HG02642 (cell line): ENCODE results near the gene MOCS2.
A peak's percentile ranks its signal among the peaks of the same experiment; 100 is the strongest.

Source experiments
- ATAC-seq: cut with Tn5 transposase; IDR thresholded peaks from one replicate; pipeline ENCODE4 v1.9.1; 2021; ENCODE audit warnings: mild to moderate bottlenecking; ENCODE audit not compliant: unreplicated experiment, poor library complexity

The MOCS2 gene

DNA sequence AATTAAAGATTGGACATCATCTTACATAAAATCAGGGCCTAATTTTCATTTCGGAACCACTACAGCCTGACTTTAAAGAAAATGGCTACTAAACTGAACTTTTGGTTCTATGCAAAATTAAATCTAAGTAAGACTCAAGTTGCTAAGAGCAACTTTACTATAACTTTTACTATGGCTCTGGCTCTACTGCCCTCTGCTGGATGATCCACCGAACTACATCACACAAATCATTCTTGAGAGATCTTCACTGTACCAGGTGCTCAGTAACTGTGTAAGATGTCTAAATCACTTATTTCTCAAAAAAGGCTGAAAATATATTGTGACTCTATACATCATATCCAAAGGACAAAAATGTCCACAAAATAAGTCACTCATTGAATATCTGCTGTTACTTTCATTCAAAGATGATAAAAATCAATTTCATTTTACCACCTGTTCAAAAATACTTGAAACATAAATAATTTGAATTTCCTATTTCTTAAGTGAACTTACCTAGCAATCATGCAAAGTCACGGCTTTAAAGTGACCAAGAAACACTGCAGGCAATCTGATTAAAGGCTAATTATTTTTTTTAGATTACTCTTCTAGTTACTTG, 13.5 kb downstream of the MOCS2 start:
- peak; percentile 89 for ATAC-seq

DNA sequence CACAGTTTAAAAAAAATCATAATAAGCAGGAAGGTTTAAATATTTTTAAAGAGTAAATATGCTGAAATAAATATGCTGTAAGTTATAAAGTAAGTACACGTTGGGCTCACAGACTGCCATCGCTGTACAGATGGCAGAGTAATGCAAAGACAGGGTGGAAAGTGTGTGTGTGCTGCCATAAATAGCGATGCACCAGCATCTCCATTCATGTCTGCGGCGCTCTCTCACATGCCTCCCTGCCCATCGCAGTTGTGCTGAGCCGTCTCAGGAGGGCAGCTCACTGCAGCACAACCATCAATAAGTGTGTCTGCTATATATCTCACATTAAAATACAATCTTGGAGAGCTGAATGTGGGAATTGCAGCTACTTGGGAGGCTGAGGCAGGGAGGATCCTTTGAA, 14.3 kb downstream of the MOCS2 start:
- no peak for ATAC-seq

DNA sequence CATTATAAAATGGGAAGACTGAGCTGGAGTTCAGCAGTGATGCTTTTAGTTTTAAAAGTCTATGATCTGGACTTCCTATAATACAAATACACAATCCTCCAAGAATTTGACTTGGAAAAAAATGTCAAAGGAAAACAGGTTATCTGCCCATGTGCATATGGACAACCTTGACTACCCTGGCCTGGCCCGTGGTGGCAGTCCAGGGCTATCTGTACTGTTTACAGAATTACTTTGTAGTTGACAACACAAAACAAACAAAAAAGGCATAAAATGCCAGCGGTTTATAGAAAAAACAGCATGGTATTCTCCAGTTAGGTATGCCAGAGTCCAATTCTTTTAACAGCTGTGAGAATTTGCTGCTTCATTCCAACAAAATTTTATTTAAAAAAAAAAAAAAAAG, 17.3 kb downstream of the MOCS2 start:
- no peak for ATAC-seq

DNA sequence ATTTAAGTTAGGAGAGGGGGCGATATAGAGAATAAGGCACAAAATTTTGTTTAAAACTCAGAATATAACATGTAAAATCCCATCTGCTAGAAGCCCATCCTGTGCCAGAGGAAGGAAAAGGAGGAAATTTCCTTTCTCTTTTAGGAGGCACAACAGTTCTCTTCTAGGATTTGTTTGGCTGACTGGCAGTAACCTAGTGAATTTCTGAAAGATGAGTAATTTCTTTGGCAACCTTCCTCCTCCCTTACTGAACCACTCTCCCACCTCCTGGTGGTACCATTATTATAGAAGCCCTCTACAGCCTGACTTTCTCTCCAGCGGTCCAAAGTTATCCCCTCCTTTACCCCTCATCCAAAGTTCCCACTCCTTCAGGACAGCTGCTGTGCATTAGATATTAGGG, 18.3 kb downstream of the MOCS2 start:
- no peak for ATAC-seq

DNA sequence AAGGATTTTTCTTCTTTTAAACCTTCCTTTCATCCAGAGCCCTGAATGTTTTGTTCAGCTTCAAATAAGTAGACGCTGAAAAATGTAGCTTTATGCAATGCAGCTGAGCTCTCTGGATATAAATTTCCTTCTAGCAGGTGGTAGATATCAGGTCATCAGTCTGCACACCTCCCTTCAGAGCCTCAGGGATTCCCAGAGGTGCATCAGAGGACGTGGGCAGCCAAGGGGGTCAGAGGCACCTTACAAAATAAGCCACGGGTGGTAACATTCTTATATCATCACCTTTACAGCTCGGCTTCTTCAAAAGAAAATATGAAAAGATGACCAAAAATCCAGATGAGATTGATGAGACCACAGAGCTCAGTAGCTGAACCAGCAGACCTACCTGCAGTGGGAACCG, 19.3 kb downstream of the MOCS2 start:
- no peak for ATAC-seq

DNA sequence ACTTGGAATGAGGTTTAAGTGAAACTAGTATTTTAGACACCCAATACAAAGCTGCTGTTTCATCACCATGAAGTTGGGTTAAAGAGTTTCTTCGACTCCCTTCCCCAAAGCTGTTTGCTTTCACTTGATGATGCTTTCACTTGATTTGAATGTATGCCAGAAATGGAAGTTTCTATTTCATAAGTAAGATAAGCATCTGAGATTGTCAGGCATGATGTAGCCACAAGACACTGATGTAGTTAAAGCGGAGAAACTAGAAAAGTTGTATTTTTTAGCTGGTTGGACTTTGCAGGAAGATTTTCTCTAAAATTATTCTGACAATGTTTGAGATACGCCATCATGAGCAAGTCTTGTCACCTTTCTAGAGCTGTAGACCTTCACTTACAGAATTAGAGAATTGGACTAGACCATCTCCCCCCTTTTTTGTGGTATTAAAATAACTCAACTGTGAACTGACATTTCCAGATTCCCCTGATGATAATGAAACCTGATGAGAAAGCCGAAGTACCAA, 20.0 kb downstream of the MOCS2 start:
- peak; percentile 79 for ATAC-seq

DNA sequence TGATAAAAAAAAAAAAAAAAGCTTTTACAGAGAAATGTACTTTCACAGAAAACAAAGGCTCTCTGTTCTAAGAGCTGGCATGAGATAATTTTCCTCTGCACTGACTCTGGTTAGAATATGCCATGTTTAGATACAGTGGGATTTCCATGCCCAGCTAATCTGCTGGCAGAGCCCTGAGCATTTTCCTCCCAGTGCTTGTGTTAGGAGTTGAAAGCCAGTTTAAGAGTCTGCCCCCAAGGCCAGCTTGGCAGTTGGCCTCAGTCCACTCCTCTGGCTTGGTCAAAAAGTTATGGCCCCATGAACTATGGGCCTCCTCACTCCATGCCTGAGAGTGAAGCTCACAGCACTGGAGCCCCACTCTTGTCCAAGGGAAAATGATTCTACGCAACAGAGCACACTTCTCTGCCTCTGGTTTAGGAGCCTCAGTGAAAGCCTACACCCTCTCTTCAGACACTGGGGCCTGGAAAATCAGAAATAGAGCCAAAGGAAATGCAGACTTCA, 21.9 kb downstream of the MOCS2 start:
- ATAC-seq = no peak

DNA sequence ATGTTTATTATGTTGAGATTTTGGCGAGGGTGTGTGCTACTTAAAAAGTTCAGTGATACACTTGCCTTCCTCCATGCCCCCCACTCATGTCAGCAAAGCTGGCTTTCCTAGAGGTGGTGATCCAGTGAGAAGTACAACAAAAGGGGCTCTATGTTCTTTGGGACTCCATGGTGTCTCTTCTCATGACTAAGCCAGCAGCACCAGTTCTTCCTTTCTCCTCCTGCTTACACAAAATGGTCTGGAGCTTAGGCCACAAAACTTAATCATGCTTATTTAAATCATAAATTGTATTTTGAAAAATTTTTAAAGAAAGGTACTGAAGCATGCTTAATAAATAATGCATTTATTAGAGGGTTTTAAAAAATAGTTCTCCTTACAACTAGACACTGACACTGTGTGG, 22.4 kb downstream of the MOCS2 start:
- ATAC-seq = no peak

DNA sequence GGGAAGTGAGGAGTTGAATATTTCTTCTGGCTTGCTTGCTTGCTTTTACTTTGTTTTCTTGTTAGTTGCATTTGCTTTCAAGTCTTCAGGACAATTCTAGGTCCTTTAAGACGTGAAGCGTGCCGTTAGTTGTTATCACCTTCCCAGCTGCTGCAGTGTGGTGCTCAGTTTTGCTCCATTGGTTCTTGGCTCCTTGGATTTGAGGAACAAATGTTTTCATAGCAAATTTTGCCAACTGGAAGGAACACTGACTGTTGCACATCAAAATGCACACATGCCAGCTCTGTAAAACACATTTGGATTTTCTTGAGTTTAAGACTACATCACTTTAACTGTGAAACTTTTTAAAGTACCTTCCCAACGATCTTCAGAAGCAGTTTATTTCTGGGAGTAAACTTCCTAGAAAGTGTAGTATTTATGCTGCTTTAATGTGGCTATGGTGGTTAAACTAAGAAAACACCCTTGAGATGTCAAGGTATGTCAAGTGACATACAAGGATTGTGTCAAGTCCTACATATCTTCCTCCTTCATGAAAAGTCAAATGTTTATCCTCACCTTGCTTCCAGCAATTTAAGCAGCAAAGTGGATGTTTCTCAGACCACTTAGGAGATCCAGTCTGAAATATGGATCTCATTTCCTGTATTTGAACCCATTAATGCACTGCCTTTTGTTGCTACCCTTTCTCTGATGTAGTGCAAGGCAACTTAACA, 24.9 kb downstream of the MOCS2 start:
- ATAC-seq = no peak

DNA sequence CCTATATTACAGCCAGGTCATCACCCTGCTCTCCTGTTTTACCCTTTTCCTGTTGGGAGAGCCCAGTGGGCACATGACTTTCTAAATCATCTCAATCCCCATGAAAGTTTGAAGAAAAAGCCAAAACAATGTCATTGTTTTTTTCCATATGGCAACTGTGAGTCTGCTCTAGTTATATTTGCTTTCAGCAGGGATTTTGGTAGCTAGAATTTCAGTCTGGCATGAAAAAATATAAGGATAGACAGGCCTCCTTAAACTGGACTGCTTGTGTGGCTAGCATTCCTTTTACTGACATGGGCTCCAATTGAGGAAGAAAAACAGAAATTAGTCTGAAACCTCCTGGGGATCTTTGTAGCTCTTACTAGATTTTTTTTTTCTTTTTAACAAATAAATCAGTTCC, 25.6 kb downstream of the MOCS2 start:
- no peak for ATAC-seq

DNA sequence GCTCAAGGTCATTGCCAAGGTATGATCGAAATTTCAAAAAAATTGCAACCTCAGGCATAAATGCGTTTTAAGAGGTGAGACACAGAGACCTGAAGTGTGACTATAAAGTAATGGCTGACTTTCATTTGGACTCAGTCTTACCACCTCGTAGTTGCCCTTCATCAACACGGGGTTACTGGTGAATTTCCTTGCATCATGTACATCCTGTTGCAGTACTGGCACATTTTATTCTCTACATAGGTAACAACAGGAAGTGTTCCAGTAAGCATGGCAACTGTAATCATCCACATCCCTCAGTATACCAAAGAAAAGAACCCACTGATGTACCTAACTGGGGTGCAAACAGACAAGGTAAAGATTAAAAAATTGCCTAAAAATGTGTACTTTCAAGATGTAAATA, 29.3 kb downstream of the MOCS2 start:
- ATAC-seq = no peak

DNA sequence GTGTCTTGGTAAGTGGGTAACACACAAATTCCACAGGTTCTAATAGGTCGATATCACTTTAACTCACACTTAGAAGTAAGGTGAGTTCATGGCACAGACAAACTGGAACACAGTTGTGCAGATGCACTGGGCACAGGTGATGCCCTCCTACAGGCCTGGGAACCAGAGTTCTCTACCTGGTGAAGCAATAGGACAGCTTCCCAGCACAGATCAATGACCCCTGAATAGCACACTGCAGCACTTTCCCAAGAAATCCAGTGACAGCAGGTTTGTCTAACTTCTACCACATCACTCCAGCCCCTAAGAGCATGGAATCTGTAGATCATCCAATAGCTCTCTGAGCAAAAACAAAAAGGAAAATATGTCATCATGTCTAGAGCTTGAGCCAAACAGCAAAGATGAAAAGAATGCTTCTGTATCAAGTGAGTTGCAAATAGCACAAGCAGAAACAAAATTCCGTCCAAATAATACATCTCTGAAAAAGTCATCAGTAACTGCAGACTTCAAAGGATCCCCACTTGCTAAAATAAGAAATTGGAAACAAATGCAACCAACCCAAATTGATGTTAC, 33.5 kb downstream of the MOCS2 start:
- no peak for ATAC-seq

DNA sequence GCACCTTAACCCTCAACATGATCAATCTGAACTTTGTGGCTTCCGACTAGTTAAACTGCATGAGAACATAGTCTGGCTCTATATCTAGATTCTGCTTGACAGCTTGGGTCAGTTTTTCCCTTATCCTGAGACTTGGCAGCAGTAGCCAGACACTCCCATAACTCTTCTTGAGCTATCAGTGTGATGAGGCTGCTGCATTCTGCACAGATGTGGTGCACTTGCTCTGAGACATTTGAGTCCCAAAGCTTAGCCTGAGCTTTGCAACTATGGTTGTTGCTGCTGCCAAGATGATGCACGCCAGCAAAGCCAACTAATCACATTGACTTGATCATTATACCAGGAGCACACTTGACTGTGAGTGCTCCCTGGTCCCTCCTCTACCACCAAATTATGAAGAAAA, 36.2 kb downstream of the MOCS2 start:
- ATAC-seq = no peak

DNA sequence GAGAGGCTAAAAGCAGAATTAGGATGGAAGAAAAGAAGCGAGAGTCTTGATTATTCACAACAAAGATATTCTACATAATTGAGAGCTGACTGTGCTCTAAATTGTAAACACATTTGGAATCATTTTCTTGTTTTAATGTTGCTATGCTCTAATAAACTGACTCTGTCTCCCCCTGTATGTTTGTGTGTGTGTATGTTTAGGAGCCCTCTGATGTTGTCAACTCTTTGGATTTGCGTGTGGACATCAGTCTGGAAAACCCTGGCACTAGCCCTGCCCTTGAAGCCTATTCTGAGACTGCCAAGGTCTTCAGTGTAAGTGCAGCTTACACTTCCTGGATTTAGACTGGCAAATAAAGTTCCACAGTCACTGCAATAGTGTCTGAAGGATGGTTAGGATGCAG, 37.8 kb downstream of the MOCS2 start:
- no peak for ATAC-seq

DNA sequence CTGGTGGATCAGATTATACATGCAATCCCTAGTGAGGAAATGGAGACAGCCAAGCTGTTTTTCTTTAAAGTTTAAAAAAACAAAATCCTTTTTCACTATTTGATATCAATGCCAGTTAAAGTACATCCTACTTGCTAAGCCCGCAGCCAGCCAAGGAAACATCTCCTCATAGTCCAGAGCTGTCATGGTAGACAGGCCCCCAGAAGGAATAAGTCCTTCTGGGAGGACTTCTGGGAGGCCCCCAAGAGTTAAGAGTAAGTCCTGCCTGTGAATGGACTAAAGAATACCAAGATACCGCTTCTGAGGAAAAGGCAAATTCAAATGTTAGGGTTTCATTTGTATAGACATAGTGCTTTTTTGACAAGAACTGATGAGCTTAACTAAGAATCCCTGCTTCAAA, 38.3 kb downstream of the MOCS2 start:
- ATAC-seq = no peak

DNA sequence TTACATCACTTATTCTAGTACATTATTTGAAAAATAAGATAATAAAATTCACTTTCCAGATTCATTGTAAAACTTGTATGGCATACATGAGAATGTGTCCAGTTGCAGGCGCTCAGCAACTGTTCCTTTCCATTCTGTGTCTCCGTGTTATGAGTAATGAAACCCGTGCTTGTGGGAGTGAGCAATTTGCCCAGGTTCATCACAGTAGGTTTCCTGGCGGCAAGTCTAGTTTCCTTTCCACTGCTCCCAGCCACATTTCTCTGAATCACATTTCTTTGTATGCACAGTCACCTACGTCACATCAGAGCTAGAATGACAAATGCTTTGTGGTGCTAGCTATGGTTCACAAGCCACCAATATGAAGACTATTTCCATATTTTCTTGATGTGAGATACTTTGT, 39.9 kb downstream of the MOCS2 start:
- no peak for ATAC-seq

DNA sequence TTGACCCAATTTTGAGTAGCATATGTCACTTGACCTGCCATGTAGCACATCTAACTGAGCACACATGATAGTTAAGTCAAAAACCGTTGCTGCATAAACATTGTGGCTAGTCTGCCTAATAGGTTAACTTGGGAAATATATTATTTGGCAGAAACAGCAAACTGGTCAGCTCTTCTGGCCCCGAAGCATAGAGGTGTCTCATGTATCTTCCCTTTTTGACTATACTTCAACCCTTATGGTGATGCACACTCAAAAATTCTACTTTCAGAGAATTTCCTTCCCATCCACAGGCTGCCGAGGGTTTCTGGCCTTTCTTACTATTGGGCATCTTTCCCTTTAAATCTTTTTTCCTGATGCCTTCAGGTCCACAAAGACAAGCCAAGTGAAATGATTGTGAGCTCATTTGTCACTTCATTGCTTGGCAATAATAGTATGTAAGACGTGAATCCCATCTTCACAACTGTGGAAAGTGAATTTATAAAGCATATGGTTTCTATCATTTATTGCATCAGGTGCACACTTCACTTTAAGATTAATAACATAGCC, 41.2 kb downstream of the MOCS2 start:
- no peak for ATAC-seq

DNA sequence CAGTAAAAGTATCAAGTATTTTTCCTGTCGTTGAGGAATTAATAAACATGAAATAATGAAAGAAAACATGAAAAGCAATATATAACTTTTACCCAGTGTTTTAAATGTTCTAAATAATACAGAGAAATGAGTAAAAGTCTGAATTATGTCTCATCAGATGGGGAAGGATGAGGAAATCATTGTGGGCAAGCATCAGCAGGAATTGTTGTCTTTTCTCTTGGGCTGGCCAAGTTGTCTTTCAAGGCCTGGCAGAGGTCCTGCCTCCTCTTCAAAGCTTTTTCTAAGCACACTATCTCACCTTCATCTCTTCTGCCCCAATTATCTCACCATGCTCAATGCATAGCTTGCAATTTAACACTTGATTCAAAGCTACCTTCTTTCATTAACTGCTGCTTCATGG, 41.9 kb downstream of the MOCS2 start:
- no peak for ATAC-seq

DNA sequence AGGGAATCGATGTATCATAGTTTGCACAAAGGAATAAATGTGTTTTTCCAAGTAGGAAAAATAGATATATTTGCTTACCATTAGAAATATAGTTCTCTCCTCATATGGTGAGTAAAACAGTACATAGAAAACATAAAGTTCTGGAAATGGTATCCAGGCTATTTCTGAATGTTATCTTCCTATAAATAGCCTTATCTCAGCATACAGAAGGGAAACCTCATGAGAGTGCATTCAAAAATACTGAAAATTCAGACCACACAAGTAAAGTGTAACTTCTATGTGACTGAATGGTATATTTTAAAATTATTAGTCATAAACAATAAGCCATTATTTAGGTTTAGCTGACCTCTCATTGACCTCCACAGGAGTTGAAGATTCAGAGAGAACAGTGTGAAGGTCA, 43.5 kb downstream of the MOCS2 start:
- ATAC-seq = no peak

DNA sequence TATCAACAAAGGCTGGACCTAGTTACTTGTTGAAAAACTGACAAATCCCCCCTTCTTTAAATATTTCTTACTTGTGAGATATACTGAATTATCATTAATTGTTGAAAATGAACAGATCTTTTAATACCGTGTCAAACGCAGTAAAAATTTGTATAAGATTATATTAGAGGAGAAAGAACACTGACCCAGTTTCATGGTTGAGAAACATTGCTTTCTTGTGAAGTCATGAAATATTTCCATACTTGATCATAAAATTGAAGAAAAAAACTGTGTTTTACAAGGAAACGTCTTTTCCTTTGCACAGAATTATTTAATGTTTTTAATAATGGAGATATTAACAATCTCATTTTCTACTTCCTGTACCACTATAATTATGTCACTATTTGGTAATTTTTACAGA, 45.8 kb downstream of the MOCS2 start:
- ATAC-seq = no peak

DNA sequence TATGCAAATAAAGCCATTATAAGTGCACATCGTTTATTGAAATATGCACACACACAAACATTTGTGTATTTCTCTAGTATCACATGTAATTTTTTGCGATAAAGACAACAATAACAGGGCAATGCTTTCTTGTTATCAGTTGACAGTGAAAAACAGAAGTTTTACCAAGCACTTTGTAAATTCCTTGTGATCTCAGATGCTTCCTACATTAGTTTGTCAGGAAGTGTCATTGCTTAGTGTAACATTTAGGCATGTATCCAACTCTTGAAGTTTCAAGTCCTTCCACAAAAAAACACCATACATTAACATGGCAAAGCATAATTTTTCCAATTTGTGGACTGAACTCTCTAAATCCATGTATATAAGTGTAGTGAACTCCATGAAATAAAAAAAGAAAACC, 46.4 kb downstream of the MOCS2 start:
- ATAC-seq = no peak
